Panc1 (cell line): ENCODE results near the gene UNC93A.

ENCODE experiments used
- POLR2AphosphoS5 ChIP-seq: IDR thresholded peaks from 2 replicates; pipeline ENCODE4 v1.6.1; 2012; ENCODE audit warnings: mild to moderate bottlenecking, low read depth, low read length, moderate library complexity
- SIN3A ChIP-seq: IDR thresholded peaks from 2 replicates; pipeline ENCODE4 v1.6.1; 2012; ENCODE audit warnings: low read depth, mild to moderate bottlenecking, low read length, moderate library complexity, borderline replicate concordance; ENCODE audit not compliant: insufficient read depth
- TF ChIP-seq, protein P1 (sequence below): fragments of 450-650 bp; IDR thresholded peaks from 2 replicates; pipeline ENCODE4 v1.5.1; 2017; ENCODE audit warnings: mild to moderate bottlenecking

DNA sequence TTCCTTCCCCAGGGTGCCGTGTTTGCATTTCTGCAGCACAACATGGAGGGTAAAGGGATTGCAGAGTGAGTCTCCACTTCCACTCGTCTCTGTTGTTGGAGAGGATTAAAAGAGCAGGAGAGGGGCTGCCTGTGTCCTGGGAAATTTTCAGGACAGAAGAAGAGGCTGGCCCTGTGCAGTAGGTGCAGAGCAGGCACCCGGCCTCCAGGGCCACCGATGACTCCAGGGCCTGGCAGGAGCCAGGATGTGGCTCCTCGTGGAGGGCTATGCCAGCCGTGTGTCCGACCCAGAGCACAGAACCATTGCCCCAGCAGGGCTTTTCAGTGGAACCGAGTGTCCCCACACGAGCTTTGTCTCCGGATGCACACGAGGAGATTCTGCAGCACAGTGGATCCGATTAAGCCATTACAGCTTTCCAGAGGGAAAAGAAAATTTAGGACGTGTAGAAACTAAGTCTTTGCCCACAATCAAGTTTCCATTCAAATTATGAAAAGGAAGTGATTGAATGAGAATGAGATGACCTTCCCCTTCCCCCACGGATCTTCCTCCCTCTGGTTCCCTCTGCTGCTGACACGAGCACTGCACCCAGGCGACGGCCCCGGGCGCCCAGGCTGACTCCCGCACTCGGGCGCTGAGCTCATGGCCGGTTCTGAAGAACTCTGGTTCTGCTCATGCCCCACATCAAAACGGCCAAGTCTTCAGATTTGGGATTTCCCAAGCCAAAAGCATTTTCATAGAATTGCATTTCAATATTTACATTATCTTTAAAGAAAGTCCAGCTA is 43.1 kb upstream of the UNC93A start:
- TF ChIP-seq, protein P1, sequence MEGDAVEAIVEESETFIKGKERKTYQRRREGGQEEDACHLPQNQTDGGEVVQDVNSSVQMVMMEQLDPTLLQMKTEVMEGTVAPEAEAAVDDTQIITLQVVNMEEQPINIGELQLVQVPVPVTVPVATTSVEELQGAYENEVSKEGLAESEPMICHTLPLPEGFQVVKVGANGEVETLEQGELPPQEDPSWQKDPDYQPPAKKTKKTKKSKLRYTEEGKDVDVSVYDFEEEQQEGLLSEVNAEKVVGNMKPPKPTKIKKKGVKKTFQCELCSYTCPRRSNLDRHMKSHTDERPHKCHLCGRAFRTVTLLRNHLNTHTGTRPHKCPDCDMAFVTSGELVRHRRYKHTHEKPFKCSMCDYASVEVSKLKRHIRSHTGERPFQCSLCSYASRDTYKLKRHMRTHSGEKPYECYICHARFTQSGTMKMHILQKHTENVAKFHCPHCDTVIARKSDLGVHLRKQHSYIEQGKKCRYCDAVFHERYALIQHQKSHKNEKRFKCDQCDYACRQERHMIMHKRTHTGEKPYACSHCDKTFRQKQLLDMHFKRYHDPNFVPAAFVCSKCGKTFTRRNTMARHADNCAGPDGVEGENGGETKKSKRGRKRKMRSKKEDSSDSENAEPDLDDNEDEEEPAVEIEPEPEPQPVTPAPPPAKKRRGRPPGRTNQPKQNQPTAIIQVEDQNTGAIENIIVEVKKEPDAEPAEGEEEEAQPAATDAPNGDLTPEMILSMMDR: no peak
- TF ChIP-seq SIN3A (no peak), POLR2AphosphoS5 (no peak)
